Left hindlimb (tissue), 1 donor: ENCODE data around the gene SPARCL1.
"Not testable (repeated sequence)": the region's sequence is repeated elsewhere in the genome, so short reads cannot be mapped to it uniquely, and the experiment has no call there.

Source experiments
- DNase-seq: peaks from one replicate; pipeline ENCODE4 v3.0.0-alpha.2; 2018

The SPARCL1 gene

DNA sequence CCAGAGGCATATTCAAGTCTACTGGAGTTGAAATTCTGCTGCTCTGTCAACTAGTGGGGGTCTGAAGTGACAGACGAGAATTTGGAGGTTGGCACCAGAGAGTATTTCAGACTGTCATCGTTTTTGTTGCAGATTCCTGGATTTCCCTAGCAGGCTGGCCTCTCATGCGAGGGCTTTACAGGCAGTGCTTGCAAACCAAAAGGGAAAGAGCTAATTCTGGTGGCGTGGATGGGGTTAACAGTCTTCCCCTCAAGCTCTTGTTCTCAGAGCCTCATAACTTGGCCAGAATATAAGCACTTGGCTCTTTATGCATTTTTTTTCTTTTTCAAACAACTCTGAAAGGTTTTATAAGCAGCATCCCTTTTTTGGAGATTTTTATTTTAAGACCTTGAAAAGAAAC is at the start of gene SPARCL1:
Gene SPARCL1 (minus strand): TSS at position 190 of the 400 bp plus-strand sequence. CDS start 29,802 bp downstream, outside the sequence.
- peak; percentile 82 for DNase-seq

GRCh38 chr4:87575983-87576382 is 46.8 kb upstream of the SPARCL1 start:
- no peak for DNase-seq

GRCh38 chr4:87575408-87575807 is 46.2 kb upstream of the SPARCL1 start:
- DNase-seq, result no peak

- DNase-seq, result no peak
Observed at GRCh38 chr4:87574996-87575395, 45.8 kb upstream of the SPARCL1 start.

- not testable (repeated sequence) for DNase-seq
Observed at GRCh38 chr4:87574376-87574775, 45.2 kb upstream of the SPARCL1 start.

DNA sequence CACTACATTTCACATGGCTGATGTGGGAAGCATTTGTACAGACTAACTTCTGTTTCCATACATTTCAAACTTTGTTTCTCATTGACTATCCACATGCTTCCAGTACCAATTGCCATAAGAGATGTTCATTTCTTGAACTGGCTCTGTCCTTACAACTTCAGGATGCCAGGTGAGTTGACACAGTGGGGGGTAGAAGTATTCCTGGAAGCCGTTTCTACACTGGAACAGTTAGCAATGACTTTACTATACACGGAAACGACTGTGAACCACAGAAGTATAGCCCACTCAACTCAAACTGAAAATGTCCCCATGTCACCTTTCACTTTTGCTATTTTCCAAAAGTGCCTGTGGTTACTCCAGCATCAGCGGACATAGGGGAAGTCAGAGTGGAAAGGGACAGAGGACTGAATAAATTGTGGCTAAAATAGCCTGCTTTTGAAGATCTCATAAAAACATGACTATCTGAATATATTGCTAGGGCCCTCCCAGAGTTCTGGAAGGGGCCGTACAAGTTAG is 41.2 kb upstream of the SPARCL1 start:
- no peak for DNase-seq

GRCh38 chr4:87567191-87567590 is 38.0 kb upstream of the SPARCL1 start:
- DNase-seq, result no peak

DNA sequence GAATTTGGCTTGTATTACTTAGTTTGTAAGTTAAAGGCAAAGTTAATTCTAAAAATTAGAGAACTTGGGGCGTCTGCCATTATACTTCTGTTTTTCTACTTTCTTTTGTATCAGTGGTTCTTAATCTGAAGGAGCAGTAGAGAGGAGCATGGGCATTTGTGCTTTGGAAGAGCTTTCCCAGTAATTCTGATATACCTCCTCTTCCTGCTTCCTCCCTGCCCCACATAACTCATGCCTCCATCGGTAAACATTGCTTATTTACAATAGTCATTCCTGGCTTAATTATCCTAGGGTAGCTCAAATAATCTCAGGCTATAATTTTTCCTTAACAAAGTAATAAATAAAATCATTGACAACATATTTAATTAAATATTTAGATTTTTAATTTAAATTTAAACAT is 37.1 kb upstream of the SPARCL1 start:
- DNase-seq, result no peak

GRCh38 chr4:87565746-87566145 is 36.6 kb upstream of the SPARCL1 start:
- DNase-seq, result no peak

- DNase-seq, result no peak
Observed at GRCh38 chr4:87560802-87561201, 31.6 kb upstream of the SPARCL1 start.

DNA sequence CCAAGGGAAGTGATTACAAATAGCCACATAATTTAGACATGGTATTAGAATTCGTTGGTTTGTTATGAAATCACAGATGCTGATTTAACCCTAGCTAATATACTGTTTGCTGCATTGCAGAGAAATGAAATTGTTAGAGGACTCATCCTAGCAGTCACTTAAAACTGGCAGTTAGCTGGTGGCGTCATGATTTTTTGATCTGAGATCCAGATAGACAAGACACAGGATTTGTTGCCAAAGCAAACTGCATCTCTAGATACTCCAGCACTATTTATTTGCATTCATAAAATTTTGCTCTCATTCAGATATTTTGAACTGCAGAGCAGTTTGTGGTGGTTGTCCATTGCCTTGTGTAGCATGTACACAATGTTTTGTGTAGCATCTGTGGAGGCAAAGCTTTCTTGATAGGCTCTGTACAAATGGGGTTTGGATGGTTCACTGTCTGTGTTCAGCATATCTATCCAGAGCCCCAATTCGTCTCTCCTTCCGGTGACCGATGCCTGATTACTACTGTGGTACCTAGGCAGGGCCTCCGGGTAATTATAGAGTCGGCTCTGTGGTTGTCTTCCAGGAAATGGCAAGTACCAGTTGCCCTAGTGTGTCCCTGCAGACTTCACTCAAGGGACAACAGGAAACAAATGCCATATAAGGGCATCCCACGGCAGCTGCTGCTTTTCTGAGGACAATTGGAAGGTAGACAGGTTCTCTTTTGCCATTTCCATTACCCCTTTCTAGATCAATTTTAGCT is 30.1 kb upstream of the SPARCL1 start:
- peak; percentile 66 for DNase-seq

- DNase-seq, result no peak
Observed at GRCh38 chr4:87557348-87557747, 28.2 kb upstream of the SPARCL1 start.

GRCh38 chr4:87555773-87556619 is 26.8 kb upstream of the SPARCL1 start:
- DNase-seq, result no peak

DNA sequence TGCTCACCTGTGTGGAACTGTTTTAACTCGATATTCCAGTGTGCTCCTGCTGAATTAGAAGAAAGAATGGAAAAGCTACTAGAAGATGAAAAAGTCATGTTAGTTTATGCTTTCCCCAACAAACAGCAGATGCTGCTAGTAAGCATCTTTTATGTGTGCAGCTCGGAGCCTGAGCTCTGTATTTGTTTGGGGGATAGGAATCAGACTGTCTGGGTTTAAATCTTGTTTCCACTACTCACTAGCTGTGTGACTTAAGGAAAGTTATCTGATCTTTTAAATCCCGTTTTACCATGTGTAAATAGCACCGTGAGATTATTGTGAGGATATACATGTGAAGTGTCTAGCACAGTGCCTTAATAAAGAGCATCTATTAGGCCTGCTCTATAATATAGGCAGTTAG is 24.0 kb upstream of the SPARCL1 start:
- no peak for DNase-seq

DNA sequence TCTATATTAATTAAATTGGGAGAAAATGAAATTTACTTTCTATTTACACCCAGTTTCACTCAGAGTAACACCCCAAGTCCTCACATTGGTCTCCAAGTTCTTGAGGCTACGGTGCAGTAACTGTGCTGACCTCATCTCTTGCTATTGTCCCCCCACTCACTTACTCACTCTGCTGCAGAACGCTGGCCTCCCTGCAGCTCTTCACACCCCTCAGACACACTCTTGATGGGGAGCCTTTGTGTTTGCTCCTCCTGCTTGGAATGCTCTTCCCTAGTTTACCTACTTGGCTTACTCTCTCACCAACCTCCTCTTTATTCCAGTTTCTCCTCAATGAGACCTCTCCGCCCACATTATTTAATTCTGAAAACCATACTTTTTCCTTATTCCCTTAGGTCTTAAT is 22.2 kb upstream of the SPARCL1 start:
- DNase-seq, result no peak

DNA sequence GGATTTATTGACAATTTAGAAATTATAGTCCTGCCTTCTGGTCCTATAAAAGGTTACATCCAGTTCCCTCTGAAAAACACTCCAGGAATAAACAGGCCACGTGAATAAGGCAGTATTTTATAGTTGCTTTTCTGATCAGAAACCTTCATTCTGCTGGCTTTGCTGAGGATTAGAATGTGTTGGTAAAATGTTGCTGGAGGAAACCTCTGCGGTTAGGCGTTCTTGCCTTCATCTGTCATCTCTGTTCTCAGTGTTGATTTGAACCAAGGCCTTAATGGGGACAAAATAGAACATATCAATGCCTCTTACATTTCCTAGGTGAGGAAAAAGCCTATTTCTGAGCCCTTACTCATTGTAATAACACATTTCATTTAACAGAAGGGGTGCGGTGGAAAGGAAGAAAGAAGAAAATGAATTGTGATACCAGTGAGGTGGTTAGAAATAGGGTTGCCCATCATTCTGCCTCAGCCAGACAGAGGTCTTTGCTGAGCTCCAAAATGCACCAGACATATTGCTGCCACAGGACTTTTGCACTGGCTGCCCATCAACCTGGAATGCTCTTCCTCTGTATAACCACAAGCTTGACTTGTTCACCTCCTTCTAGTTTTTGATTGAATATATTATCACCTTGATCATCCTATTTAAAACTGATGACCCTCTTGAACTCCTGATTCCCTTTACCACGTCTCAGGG is 18.0 kb upstream of the SPARCL1 start:
- no peak for DNase-seq

DNA sequence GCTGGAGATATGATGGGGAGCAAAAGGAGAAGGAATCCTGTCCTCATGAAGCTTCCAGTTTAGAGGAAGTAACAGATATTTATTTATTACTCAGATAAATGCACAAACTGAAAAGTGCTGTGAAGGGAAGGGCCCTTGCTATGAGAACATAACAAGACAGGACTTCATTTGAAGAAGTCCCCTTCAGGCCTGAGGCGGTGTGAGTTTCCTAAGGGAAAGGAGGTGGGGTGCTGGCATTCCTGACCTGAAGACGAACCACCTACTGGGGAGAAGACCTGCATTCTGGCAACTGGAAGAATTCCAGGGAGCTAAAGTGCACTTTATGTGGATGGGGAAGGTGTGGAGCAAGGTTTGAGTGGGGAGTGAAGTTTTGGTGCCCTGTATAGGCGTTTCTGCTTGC is 15.9 kb upstream of the SPARCL1 start:
- no peak for DNase-seq

- DNase-seq, result no peak
Observed at GRCh38 chr4:87543835-87544461, 14.8 kb upstream of the SPARCL1 start.

DNA sequence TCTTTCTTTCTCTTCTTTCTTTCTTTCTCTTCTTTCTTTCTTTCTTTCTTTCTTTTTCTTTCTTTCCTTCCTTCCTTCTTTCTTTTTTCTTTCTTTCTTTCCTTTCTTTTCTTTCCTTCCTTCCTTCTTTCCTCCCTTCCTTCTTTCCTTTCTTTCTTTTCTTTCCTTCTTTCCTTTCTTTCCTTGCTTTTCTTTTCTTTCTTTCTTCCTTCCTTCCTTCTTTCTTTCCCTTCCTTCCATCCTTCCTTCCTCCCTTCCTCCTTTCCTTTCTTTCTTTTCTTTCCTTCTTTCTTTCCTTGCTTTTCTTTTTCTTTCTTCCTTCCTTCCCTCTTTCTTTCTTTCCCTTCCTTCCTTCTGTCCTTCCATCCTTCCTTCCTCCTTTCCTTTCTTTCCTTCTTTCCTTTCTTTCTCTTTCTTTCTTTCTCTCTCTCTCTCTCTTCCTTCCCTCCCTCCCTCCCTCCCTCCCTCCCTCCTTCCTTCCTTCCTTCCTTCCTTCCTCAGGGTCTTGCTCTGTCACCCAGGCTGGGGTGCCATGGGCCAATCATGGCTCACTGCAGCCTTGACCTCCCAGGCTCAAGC is 13.6 kb upstream of the SPARCL1 start:
- no peak for DNase-seq

- no peak for DNase-seq
Observed at GRCh38 chr4:87541956-87542709, 13.0 kb upstream of the SPARCL1 start.

DNA sequence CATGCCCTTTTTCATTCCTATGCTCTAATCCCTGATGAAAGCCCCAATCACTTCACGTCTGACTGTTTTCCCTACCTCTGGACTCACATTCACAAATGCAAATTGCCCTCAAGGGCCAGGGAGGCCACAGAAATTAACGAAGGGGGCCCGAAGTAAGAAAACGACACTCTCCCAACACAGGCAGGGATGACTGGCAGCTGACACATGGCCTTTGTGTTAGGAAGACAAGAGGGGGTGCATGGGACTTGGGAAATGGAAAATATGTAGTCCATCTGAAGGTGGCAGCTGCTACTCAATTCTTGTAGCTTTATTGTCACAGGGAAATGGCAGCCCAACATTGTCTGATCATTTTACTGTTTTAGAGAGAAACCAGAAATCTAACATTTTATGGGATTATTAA is 12.3 kb upstream of the SPARCL1 start:
- DNase-seq, result no peak
